ENCODE data around the gene HOXC9.

DNA sequence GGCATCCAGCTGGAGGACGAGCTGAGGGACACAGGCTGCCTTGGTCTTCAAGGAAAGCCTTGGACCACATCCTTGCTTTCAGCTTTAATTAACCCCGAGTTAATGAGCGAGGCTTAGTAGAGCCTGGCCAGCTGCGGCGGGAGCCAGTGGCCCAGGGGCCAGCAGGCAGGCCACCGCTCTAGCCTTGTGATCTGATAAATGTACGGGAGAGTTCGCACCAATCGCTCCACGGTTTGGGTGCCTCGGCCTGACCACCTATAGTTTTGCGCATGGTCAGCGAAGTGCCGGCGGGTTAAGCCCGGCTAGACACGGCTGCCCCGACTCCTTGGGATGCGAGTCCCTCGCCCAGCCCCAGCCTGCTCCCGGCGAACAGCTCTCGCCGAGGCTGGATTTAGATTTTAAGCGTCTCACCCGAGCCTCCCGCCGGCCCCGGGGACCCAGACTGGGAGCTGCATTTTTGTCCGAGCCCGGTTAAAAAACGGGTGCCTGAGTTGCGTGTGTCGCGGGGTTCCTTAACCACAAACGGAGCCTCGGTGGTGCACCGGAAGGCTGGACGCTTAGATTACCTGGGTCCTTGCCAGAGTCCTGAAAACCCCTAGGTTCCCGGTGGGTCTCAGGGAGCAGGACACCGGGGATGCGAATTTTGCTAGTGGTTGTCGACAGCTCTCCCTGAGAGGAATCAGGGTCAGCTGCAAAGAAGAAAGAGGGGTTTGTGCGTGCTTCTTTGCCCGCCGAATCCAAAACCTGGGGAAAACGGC lies 48.2 kb upstream of the HOXC9 start:
- TF ChIP-seq, protein P1, sequence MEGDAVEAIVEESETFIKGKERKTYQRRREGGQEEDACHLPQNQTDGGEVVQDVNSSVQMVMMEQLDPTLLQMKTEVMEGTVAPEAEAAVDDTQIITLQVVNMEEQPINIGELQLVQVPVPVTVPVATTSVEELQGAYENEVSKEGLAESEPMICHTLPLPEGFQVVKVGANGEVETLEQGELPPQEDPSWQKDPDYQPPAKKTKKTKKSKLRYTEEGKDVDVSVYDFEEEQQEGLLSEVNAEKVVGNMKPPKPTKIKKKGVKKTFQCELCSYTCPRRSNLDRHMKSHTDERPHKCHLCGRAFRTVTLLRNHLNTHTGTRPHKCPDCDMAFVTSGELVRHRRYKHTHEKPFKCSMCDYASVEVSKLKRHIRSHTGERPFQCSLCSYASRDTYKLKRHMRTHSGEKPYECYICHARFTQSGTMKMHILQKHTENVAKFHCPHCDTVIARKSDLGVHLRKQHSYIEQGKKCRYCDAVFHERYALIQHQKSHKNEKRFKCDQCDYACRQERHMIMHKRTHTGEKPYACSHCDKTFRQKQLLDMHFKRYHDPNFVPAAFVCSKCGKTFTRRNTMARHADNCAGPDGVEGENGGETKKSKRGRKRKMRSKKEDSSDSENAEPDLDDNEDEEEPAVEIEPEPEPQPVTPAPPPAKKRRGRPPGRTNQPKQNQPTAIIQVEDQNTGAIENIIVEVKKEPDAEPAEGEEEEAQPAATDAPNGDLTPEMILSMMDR (IDR thresholded peaks at IDR 0.05; ENCODE audit: insufficient read depth, low read length, poor library complexity, severe bottlenecking): no peak
- TF ChIP-seq EZH2phosphoT487 (conservative IDR thresholded peaks at IDR 0.05; ENCODE audit: low read length): no peak
